Measurements from ENCODE around the gene IL27RA. TPM values are rescaled to one million over a fixed set of nuclear protein-coding genes. Genes with fewer than 3 reads are reported as not detected.
"Not testable (repeated sequence)": the region's sequence is repeated elsewhere in the genome, so short reads cannot be mapped to it uniquely, and the experiment has no call there.

Gene IL27RA
- total RNA-seq, 1 experiment from 2014 or later: 10.2 TPM

DNA sequence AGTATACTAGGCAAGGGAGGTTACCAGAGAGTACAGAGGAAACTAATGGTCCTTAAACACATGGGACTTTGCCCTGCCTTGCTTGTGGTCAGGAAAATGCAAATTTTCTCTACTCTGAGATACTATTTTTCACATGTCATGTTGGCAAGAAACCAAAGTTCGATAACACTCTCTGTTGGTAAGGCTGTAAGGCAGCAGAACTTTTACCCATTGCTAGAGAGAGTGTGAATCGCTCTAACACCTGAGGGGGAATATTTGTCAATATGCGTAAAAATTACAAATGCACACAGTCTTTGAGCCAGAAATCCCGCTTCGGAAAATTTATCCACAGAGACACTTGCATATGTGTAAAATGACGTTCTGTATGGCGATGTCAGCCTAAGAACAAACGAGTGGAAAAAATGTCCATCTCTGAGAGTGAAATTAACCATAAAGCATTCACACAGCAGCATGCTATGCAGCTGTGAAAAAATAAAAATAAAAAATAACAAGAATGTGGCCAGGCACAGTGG is 16.0 kb upstream of the IL27RA start:
- Histone ChIP-seq H3K4me1 (ENCODE audit: control insufficient read depth, insufficient read depth, low read length) (no peaks in the 10 kb centered on the region), H3K27ac (ENCODE audit: low read length) (no peak overlapping the region), H3K9me3 (ENCODE audit: control insufficient read depth, insufficient read depth, low read depth, low read length) (no peaks in the 10 kb centered on the region), H3K36me3 (ENCODE audit: control insufficient read depth, insufficient read depth, low read length) (no peaks in the 10 kb centered on the region), H3K27me3 (ENCODE audit: control insufficient read depth, insufficient read depth, low read length) (no peaks in the 10 kb centered on the region), H3K4me3 (ENCODE audit: low read depth in 2 of 2, low read length in 2 of 2) (no peak overlapping the region)
- in situ Hi-C loops (cut with HindIII; ENCODE audit: low pct_unique_long_range_greater_than_20kb, low sequenced_read_pairs) (no loop called here), intact Hi-C loops (cut with micrococcal nuclease; ENCODE audit: unreplicated experiment) (no loop called here)
- ATAC-seq (no peak), DNase-seq (ENCODE audit: low read depth, low spot score) (no peak)
- CTCF ChIA-PET: no interaction called here
- TF ChIP-seq, protein P1, sequence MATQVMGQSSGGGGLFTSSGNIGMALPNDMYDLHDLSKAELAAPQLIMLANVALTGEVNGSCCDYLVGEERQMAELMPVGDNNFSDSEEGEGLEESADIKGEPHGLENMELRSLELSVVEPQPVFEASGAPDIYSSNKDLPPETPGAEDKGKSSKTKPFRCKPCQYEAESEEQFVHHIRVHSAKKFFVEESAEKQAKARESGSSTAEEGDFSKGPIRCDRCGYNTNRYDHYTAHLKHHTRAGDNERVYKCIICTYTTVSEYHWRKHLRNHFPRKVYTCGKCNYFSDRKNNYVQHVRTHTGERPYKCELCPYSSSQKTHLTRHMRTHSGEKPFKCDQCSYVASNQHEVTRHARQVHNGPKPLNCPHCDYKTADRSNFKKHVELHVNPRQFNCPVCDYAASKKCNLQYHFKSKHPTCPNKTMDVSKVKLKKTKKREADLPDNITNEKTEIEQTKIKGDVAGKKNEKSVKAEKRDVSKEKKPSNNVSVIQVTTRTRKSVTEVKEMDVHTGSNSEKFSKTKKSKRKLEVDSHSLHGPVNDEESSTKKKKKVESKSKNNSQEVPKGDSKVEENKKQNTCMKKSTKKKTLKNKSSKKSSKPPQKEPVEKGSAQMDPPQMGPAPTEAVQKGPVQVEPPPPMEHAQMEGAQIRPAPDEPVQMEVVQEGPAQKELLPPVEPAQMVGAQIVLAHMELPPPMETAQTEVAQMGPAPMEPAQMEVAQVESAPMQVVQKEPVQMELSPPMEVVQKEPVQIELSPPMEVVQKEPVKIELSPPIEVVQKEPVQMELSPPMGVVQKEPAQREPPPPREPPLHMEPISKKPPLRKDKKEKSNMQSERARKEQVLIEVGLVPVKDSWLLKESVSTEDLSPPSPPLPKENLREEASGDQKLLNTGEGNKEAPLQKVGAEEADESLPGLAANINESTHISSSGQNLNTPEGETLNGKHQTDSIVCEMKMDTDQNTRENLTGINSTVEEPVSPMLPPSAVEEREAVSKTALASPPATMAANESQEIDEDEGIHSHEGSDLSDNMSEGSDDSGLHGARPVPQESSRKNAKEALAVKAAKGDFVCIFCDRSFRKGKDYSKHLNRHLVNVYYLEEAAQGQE (IDR thresholded peaks at IDR 0.05; ENCODE audit: insufficient read depth in 1 of 2, low read depth in 2 of 2, low read length in 1 of 2): no peak
- TF ChIP-seq SIN3A (IDR thresholded peaks at IDR 0.05; ENCODE audit: borderline replicate concordance, insufficient read depth, low read depth, low read length) (no peak), TCF7L2 (IDR thresholded peaks at IDR 0.05; ENCODE audit: low read depth, low read length) (no peak), POLR2AphosphoS5 (IDR thresholded peaks at IDR 0.05; ENCODE audit: low read depth, low read length) (no peak)
- TF ChIP-seq, protein P2, sequence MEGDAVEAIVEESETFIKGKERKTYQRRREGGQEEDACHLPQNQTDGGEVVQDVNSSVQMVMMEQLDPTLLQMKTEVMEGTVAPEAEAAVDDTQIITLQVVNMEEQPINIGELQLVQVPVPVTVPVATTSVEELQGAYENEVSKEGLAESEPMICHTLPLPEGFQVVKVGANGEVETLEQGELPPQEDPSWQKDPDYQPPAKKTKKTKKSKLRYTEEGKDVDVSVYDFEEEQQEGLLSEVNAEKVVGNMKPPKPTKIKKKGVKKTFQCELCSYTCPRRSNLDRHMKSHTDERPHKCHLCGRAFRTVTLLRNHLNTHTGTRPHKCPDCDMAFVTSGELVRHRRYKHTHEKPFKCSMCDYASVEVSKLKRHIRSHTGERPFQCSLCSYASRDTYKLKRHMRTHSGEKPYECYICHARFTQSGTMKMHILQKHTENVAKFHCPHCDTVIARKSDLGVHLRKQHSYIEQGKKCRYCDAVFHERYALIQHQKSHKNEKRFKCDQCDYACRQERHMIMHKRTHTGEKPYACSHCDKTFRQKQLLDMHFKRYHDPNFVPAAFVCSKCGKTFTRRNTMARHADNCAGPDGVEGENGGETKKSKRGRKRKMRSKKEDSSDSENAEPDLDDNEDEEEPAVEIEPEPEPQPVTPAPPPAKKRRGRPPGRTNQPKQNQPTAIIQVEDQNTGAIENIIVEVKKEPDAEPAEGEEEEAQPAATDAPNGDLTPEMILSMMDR (IDR thresholded peaks at IDR 0.05): no peak
- POLR2A ChIA-PET: no interaction called here
- no TSS peak for BruUV-seq (replicated peaks)

DNA sequence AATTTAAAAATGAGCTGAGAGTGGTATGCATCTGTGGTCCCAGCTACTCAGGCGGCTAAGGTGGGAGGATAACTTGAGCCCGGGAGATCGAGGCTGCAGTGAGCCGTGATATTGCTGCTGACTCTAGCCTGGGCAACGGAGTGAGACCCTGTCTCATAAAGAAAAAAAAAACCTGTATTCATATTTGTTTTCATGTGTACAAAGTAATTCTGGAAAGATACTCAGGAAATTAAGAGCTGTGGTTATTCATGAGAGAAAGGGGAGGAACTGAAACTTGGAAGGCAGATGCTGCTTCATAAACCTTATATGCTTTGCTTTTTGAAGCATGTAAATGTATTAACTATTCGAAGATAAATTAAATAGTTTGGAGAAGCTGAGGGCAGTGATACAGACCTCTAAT is 12.5 kb upstream of the IL27RA start:
- BruUV-seq (replicated peaks): no TSS peak
- H3K36me3 ChIP-seq (ENCODE audit: control insufficient read depth, insufficient read depth, low read length): no peaks in the 10 kb centered on the region
- no peak for DNase-seq (ENCODE audit: low read depth, low spot score)
- no peak overlapping the region for H3K27ac ChIP-seq (ENCODE audit: low read length)
- no peaks in the 10 kb centered on the region for H3K27me3 ChIP-seq (ENCODE audit: control insufficient read depth, insufficient read depth, low read length)
- no peak overlapping the region for H3K4me3 ChIP-seq (ENCODE audit: low read depth in 2 of 2, low read length in 2 of 2)
- intact Hi-C loops (cut with micrococcal nuclease; ENCODE audit: unreplicated experiment): no loop called here
- in situ Hi-C loops (cut with HindIII; ENCODE audit: low pct_unique_long_range_greater_than_20kb, low sequenced_read_pairs): no loop called here
- no peaks in the 10 kb centered on the region for H3K9me3 ChIP-seq (ENCODE audit: control insufficient read depth, insufficient read depth, low read depth, low read length)
- no peak for ATAC-seq
- CTCF ChIA-PET: interaction anchor here (0.6 kb wide), 1 partner anchor 32 kb away, joined by 3 read pairs; no protein-coding TSS in a partner anchor
- TF ChIP-seq SIN3A (IDR thresholded peaks at IDR 0.05; ENCODE audit: borderline replicate concordance, insufficient read depth, low read depth, low read length) (no peak), POLR2AphosphoS5 (IDR thresholded peaks at IDR 0.05; ENCODE audit: low read depth, low read length) (no peak), TCF7L2 (IDR thresholded peaks at IDR 0.05; ENCODE audit: low read depth, low read length) (no peak)
- TF ChIP-seq, protein P2 (IDR thresholded peaks at IDR 0.05): no peak
- TF ChIP-seq, protein P1 (IDR thresholded peaks at IDR 0.05; ENCODE audit: insufficient read depth in 1 of 2, low read depth in 2 of 2, low read length in 1 of 2): no peak
- peaks cover 3% of the 10 kb centered on the region; the same call in 1 of the 2 replicates for H3K4me1 ChIP-seq (ENCODE audit: control insufficient read depth, insufficient read depth, low read length)
- POLR2A ChIA-PET: no interaction called here

DNA sequence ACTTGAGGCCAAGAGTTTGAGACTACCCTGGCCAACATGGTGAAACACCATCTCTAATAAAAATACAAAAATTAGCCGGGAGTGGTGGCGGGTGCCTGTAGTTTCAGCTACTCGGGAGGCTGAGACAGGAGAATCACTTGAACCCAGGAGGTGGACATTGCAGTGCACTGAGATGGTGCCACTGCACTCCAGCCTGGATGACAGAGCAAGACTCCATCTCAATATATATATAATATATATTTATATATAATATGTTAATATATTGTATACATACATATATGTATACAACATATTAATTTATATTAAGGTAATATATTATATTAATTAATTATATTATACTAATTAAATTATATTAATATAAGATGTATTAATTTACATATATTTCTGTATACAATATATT is 11.8 kb upstream of the IL27RA start:
- H3K27me3 ChIP-seq (ENCODE audit: control insufficient read depth, insufficient read depth, low read length); in situ Hi-C loops (cut with HindIII; ENCODE audit: low pct_unique_long_range_greater_than_20kb, low sequenced_read_pairs); DNase-seq (ENCODE audit: low read depth, low spot score); BruUV-seq (replicated peaks); H3K36me3 ChIP-seq (ENCODE audit: control insufficient read depth, insufficient read depth, low read length); POLR2A ChIA-PET; intact Hi-C loops (cut with micrococcal nuclease; ENCODE audit: unreplicated experiment); H3K4me1 ChIP-seq (ENCODE audit: control insufficient read depth, insufficient read depth, low read length); H3K9me3 ChIP-seq (ENCODE audit: control insufficient read depth, insufficient read depth, low read depth, low read length); H3K27ac ChIP-seq (ENCODE audit: low read length); H3K4me3 ChIP-seq (ENCODE audit: low read depth in 2 of 2, low read length in 2 of 2); ATAC-seq: not testable (repeated sequence)
- CTCF ChIA-PET: interaction anchor here (0.6 kb wide), 1 partner anchor 32 kb away, joined by 3 read pairs; no protein-coding TSS in a partner anchor

Measured in Panc1 (cell line).